ENCODE measurements around the gene HOXA2. TPM values are rescaled to one million over a fixed set of nuclear protein-coding genes. Genes with fewer than 3 reads are reported as not detected.

The HOXA2 gene
- total RNA-seq, result 0.76 and 1.6 TPM in 2 replicates

GRCh38 chr7:27102581-27103442 is at the start of gene HOXA2:
TSS of gene HOXA2 (minus strand) at chr7:27102683. CDS start at chr7:27102500, 183 bp downstream.

GRCh38 chr7:27147199-27148030 is 44.9 kb upstream of the HOXA2 start, which contains the start of gene HOXA6:
TSS of gene HOXA6 (minus strand) at chr7:27147774. CDS start at chr7:27147749, 25 bp downstream.

GRCh38 chr7:27143023-27143949 is 40.8 kb upstream of the HOXA2 start, which contains the start of gene HOXA5:
TSS of gene HOXA5 (minus strand) at chr7:27143681. CDS start at chr7:27143607, 74 bp downstream.

GRCh38 chr7:27130540-27131389 is 28.3 kb upstream of the HOXA2 start, which contains the start of gene HOXA4:
TSS of gene HOXA4 (minus strand) at chr7:27130757. CDS start at chr7:27130733, 24 bp downstream.

DNA sequence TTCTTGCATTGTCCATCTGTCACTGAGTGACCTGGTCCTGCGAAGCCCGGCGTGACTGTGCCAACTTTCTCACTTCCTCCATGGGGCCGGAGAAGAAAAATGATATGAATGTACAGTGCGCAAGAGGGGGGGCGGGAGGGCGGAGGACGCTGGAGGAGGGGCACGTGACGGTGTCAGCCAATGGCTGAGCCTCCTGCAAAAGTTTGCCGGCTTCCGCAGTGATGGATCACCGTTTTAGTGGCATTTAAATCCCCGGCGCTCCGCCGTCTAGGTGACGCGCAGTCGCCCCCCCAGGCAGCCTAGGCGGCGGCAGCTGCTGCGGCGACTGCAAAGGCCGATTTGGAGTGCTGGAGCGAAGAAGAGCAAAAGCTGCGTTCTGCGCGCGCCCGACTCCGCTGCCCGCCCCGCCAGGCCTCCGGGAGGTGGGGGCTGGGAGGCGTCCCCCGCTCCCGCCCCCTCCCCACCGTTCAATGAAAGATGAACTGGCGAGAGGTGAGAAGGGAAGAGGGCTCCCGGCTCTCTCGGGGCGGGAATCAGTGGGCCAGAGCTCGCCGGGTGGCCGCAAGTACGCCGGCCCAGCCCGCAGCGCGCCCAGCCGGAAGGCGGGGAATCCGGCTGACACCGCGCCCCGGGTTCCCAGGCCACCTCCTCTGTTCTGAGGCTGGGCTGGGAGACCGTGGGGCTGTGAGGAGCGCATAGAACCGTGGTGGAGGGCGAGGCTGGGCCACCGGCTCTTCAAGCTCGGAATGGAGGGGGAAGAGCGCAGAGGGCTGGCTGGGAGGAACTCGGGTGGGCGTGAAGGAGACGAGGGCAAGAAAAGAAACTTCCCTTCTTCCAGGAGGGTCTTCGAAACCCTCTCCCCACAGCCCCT is 6.4 kb downstream of the HOXA2 start, which contains the start of gene HOXA1:
HOXA1 (minus strand) TSS at position 104 of the 871 bp plus-strand sequence; CDS start at position 16, 88 bp downstream.

Small RNA genes within 50 kb of the gene (small RNA-seq; reads per million reads assigned to genes)
- gene AC004080.5, result not detected
- not detected for gene RF01977

Other genes starting within 250 kb of the HOXA2 start
- 2.4 and 4.0 TPM in 2 replicates for gene SKAP2, start 238.1 kb downstream of the HOXA2 start, total RNA-seq
- 0.54 and 0.65 TPM in 2 replicates for gene HOXA1, start 6.7 kb downstream of the HOXA2 start, total RNA-seq
- 1.7 and 2.4 TPM in 2 replicates for gene HOXA4, start 28.1 kb upstream of the HOXA2 start, total RNA-seq
- 6.7 and 8.1 TPM in 2 replicates for gene HOXA5, start 41.0 kb upstream of the HOXA2 start, total RNA-seq
- 8.3 and 8.8 TPM in 2 replicates for gene HOXA6, start 45.1 kb upstream of the HOXA2 start, total RNA-seq
- gene HOXA3, start 49.9 kb upstream of the HOXA2 start, total RNA-seq, result 8.1 and 9.4 TPM in 2 replicates
- gene HOXA7, start 54.0 kb upstream of the HOXA2 start, total RNA-seq, result 3.6 and 5.0 TPM in 2 replicates
- gene HOXA9, start 62.9 kb upstream of the HOXA2 start, total RNA-seq, result 20.8 and 29.9 TPM in 2 replicates
- gene HOXA10, start 71.6 kb upstream of the HOXA2 start, total RNA-seq, result 30.6 and 44.3 TPM in 2 replicates
- gene HOXA11, start 82.5 kb upstream of the HOXA2 start, total RNA-seq, result 15.3 and 18.9 TPM in 2 replicates
- 8.6 and 11.1 TPM in 2 replicates for gene HOXA13, start 97.4 kb upstream of the HOXA2 start, total RNA-seq
- not detected in 2 replicates for gene EVX1, start 140.1 kb upstream of the HOXA2 start, total RNA-seq